Ishikawa (cell line): ENCODE results near the gene SPAG9.

ENCODE experiments used
- CREB1 ChIP-seq: IDR thresholded peaks from 2 replicates; pipeline ENCODE4 v1.6.1; 2012; ENCODE audit warnings: low read depth
- EGR1 ChIP-seq: IDR thresholded peaks from 2 replicates; pipeline ENCODE4 v1.6.1; 2012
- EP300 ChIP-seq: IDR thresholded peaks from 2 replicates; pipeline ENCODE4 v1.6.1; 2012; ENCODE audit warnings: borderline replicate concordance
- FOXM1 ChIP-seq: IDR thresholded peaks from 2 replicates; pipeline ENCODE4 v1.6.1; 2012; ENCODE audit warnings: low read depth, borderline replicate concordance
- MAX ChIP-seq: IDR thresholded peaks from 2 replicates; pipeline ENCODE4 v1.6.1; 2012
- RAD21 ChIP-seq: IDR thresholded peaks from 2 replicates; pipeline ENCODE4 v1.6.1; 2012; ENCODE audit warnings: low read depth
- REST ChIP-seq: IDR thresholded peaks from 2 replicates; pipeline ENCODE4 v1.6.1; 2012; ENCODE audit warnings: low read depth, mild to moderate bottlenecking
- TAF1 ChIP-seq: IDR thresholded peaks from 2 replicates; pipeline ENCODE4 v1.6.1; 2012; ENCODE audit warnings: low read depth, mild to moderate bottlenecking
- TCF12 ChIP-seq: IDR thresholded peaks from 2 replicates; pipeline ENCODE4 v1.6.1; 2012; ENCODE audit warnings: low read depth
- USF1 ChIP-seq: IDR thresholded peaks from 2 replicates; pipeline ENCODE4 v1.6.1; 2012
- YY1 ChIP-seq: IDR thresholded peaks from 2 replicates; pipeline ENCODE4 v1.6.1; 2012; ENCODE audit warnings: low read depth
- ZBTB7A ChIP-seq: IDR thresholded peaks from 2 replicates; pipeline ENCODE4 v1.6.1; 2012; ENCODE audit warnings: low read depth

GRCh38 chr17:50934161-50934560 lies 186.5 kb downstream of the SPAG9 start:
- TF ChIP-seq EP300 (no peak), EGR1 (no peak), TAF1 (no peak), FOXM1 (no peak), YY1 (no peak), USF1 (no peak), CREB1 (no peak), RAD21 (no peak), TCF12 (no peak), REST (no peak), ZBTB7A (no peak), MAX (no peak)
